H9 (cell line): ENCODE measurements around the gene LARGE1. TPM values are rescaled to one million over a fixed set of nuclear protein-coding genes. Genes with fewer than 3 reads are reported as not detected.

Experiments
- DNase-seq: peaks from one replicate; pipeline ENCODE4 v3.0.0-alpha.2; 2017
- H2AFZ ChIP-seq: one replicate; pipeline ENCODE4 v1.6.1; 2013; ENCODE audit warnings: mild to moderate bottlenecking, low read length, control low read depth, moderate library complexity
- H2AK5ac ChIP-seq: 2 replicates; pipeline ENCODE4 v1.6.1; 2013; ENCODE audit warnings: low read length, control low read depth, mixed read lengths; ENCODE audit not compliant: insufficient read length
- H2BK120ac ChIP-seq: one replicate; pipeline ENCODE4 v1.6.1; 2013; ENCODE audit warnings: low read depth, mild to moderate bottlenecking, low read length, control low read depth, inconsistent platforms; ENCODE audit not compliant: poor library complexity, severe bottlenecking
- H2BK12ac ChIP-seq: 2 replicates; pipeline ENCODE4 v1.6.1; 2013; ENCODE audit warnings: low read length, control low read depth, mixed read lengths, low read depth; ENCODE audit not compliant: insufficient read length
- H2BK15ac ChIP-seq: 2 replicates; pipeline ENCODE4 v1.6.1; 2013; ENCODE audit warnings: low read depth, low read length, control low read depth
- H2BK20ac ChIP-seq: one replicate; pipeline ENCODE4 v1.6.1; 2013; ENCODE audit warnings: low read depth, mild to moderate bottlenecking, low read length, control low read depth, inconsistent platforms; ENCODE audit not compliant: poor library complexity, severe bottlenecking
- H2BK5ac ChIP-seq: 2 replicates; pipeline ENCODE4 v1.6.1; 2013; ENCODE audit warnings: low read length, control low read depth, mixed read lengths; ENCODE audit not compliant: insufficient read length
- H3K14ac ChIP-seq: 2 replicates; pipeline ENCODE4 v1.6.1; 2013; ENCODE audit warnings: low read length, control low read depth; ENCODE audit not compliant: insufficient read depth
- H3K18ac ChIP-seq: 2 replicates; pipeline ENCODE4 v1.6.1; 2013; ENCODE audit warnings: low read depth, mild to moderate bottlenecking, mixed read lengths, low read length, control low read depth; ENCODE audit not compliant: insufficient read length
- H3K23ac ChIP-seq: 2 replicates; pipeline ENCODE4 v1.6.1; 2013; ENCODE audit warnings: low read length, control low read depth, mixed read lengths, low read depth; ENCODE audit not compliant: insufficient read length
- H3K23me2 ChIP-seq: 2 replicates; pipeline ENCODE4 v1.6.1; 2013; ENCODE audit warnings: low read depth, mild to moderate bottlenecking, mixed read lengths, low read length, control low read depth; ENCODE audit not compliant: insufficient read length, poor library complexity, severe bottlenecking
- H3K27ac ChIP-seq: 2 replicates; pipeline ENCODE4 v1.5.1; 2013; ENCODE audit warnings: low read length, control low read depth, mixed read lengths, low read depth; ENCODE audit not compliant: insufficient read length
- H3K27me3 ChIP-seq: 2 replicates; pipeline ENCODE4 v1.6.1; 2013; ENCODE audit warnings: low read length, control low read depth, inconsistent platforms; ENCODE audit not compliant: insufficient read depth
- H3K4ac ChIP-seq: 2 replicates; pipeline ENCODE4 v1.6.1; 2013; ENCODE audit warnings: low read depth, mild to moderate bottlenecking, control low read depth, inconsistent platforms, low read length, moderate library complexity
- H3K4me1 ChIP-seq: 2 replicates; pipeline ENCODE4 v1.6.1; 2013; ENCODE audit warnings: low read length, control low read depth, inconsistent platforms; ENCODE audit not compliant: insufficient read depth
- H3K4me2 ChIP-seq: 2 replicates; pipeline ENCODE4 v1.6.1; 2013; ENCODE audit warnings: low read length, control low read depth, mixed read lengths; ENCODE audit not compliant: insufficient read length, insufficient read depth
- H3K56ac ChIP-seq: 2 replicates; pipeline ENCODE4 v1.6.1; 2013; ENCODE audit warnings: low read depth, mild to moderate bottlenecking, mixed read lengths, low read length, control low read depth; ENCODE audit not compliant: insufficient read length
- H3K79me1 ChIP-seq: 2 replicates; pipeline ENCODE4 v1.6.1; 2013; ENCODE audit warnings: low read depth, mild to moderate bottlenecking, moderate library complexity, low read length, control low read depth, inconsistent platforms; ENCODE audit not compliant: insufficient read depth, poor library complexity, severe bottlenecking
- H3K79me2 ChIP-seq: 2 replicates; pipeline ENCODE4 v1.6.1; 2013; ENCODE audit warnings: low read length, control low read depth, inconsistent platforms; ENCODE audit not compliant: insufficient read depth
- H3K9ac ChIP-seq: 2 replicates; pipeline ENCODE4 v1.6.1; 2013; ENCODE audit warnings: low read length, control low read depth, mixed read lengths; ENCODE audit not compliant: insufficient read length; ENCODE audit errors: extremely low read depth
- H3K9me3 ChIP-seq: one replicate; pipeline ENCODE4 v1.6.1; 2013; ENCODE audit warnings: low read depth, low read length, inconsistent platforms; ENCODE audit not compliant: control insufficient read depth
- H3T11ph ChIP-seq: one replicate; pipeline ENCODE4 v1.6.1; 2013; ENCODE audit warnings: mild to moderate bottlenecking, low read length, control low read depth, inconsistent platforms
- H4K20me1 ChIP-seq: one replicate; pipeline ENCODE4 v1.6.1; 2013; ENCODE audit not compliant: control insufficient read depth, insufficient read length, insufficient read depth
- H4K5ac ChIP-seq: 2 replicates; pipeline ENCODE4 v1.6.1; 2013; ENCODE audit warnings: low read depth, mild to moderate bottlenecking, mixed read lengths, low read length, control low read depth; ENCODE audit not compliant: insufficient read length
- H4K8ac ChIP-seq: replicated peaks from 2 replicates; pipeline ENCODE4 v1.6.1; 2013; ENCODE audit warnings: low read length, control low read depth, mixed read lengths, low read depth; ENCODE audit not compliant: insufficient read length
- H4K91ac ChIP-seq: 2 replicates; pipeline ENCODE4 v1.6.1; 2013; ENCODE audit warnings: low read depth, mild to moderate bottlenecking, moderate library complexity, mixed read lengths, low read length, control low read depth; ENCODE audit not compliant: insufficient read length
- H3K27ac Mint-ChIP-seq, 3 experiments: 2 replicates in 2 of 3; 3 replicates in 1 of 3; pipeline ENCODE4 v1.8.0; 2020 to 2021; ENCODE audit warnings: mixed read lengths in 3 of 3, mild to moderate bottlenecking in 1 of 3, moderate library complexity in 1 of 3
- H3K27me3 Mint-ChIP-seq: 2 replicates; pipeline ENCODE4 v1.8.0; 2021; ENCODE audit warnings: low read depth, mild to moderate bottlenecking, moderate library complexity, mixed read lengths
- H3K36me3 Mint-ChIP-seq, 3 experiments: 2 replicates in 2 of 3; 3 replicates in 1 of 3; pipeline ENCODE4 v1.8.0; 2020 to 2021; ENCODE audit warnings: low read depth in 3 of 3, mixed read lengths in 3 of 3; ENCODE audit not compliant: insufficient read depth in 1 of 3
- H3K4me1 Mint-ChIP-seq, 2 experiments: 2 replicates each; pipeline ENCODE4 v1.8.0; 2020; ENCODE audit warnings: mixed read lengths in 2 of 2
- H3K4me3 Mint-ChIP-seq, 2 experiments: 2 replicates in 1 of 2; 3 replicates in 1 of 2; pipeline ENCODE4 v1.8.0; 2020 to 2021; ENCODE audit warnings: mild to moderate bottlenecking in 2 of 2, mixed read lengths in 2 of 2, moderate library complexity in 1 of 2
- H3K9me3 Mint-ChIP-seq, 2 experiments: 2 replicates in 1 of 2; 3 replicates in 1 of 2; pipeline ENCODE4 v1.8.0; 2020; ENCODE audit warnings: mild to moderate bottlenecking in 2 of 2, mixed read lengths in 2 of 2, moderate library complexity in 1 of 2
- CTCF ChIP-seq: fragments of 200-600 bp; sonication (generic); conservative IDR thresholded peaks from 3 replicates; pipeline ENCODE4 v1.8.0; 2021; ENCODE audit warnings: antibody characterized with exemption, mild to moderate bottlenecking
- WGBS: extraction: QIAGEN DNeasy Blood & Tissue Kit; methylation state at CpG from one replicate; pipeline ENCODE4 v1.1.7; 2013; ENCODE audit warnings: missing lambda C conversion rate, low lambda C conversion rate, mixed read lengths; ENCODE audit not compliant: insufficient read length; ENCODE audit errors: extremely low coverage; 5-methylcytosine and 5-hydroxymethylcytosine counted together
- total RNA-seq: library from RNA; stranded (reverse); gene quantifications from 2 replicates; pipeline ENCODE4 v1.2.1, GENCODE V29; 2021

Gene LARGE1
- total RNA-seq, 1 experiment from 2014 or later: 43.5 TPM

- no peak overlapping the region for H2BK12ac ChIP-seq
- H3K4me3 Mint-ChIP-seq: peak overlapping the region in 1 of 2 experiments; percentile 47; a peak in 2 of 5 replicates
- H3T11ph ChIP-seq: no peak overlapping the region
- no peak for TF ChIP-seq CTCF
- H3K79me1 ChIP-seq: peaks cover 8% of the 10 kb centered on the region
- no peak overlapping the region for H3K4ac ChIP-seq
- no peak overlapping the region for H4K8ac ChIP-seq
- H3K79me2 ChIP-seq: peaks cover 58% of the 10 kb centered on the region
- H4K20me1 ChIP-seq: no peaks in the 10 kb centered on the region
- no peaks in the 10 kb centered on the region for H3K27me3 ChIP-seq
- H4K5ac ChIP-seq: no peak overlapping the region
- no peak overlapping the region for H3K18ac ChIP-seq
- no peaks in the 10 kb centered on the region for H3K9me3 ChIP-seq
- H2BK5ac ChIP-seq: no peak overlapping the region
- H2BK120ac ChIP-seq: no peak overlapping the region
- H2AK5ac ChIP-seq: no peak overlapping the region
- H3K27ac ChIP-seq: peak overlapping the region; percentile 63
- H3K4me2 ChIP-seq: peak overlapping the region; percentile 2
- no peak for DNase-seq
- H3K4me1 Mint-ChIP-seq: peaks cover 93 to 98% of the 10 kb centered on the region in 2 experiments
- H3K14ac ChIP-seq: no peak overlapping the region
- no peak overlapping the region for H3K23ac ChIP-seq
- no peaks in the 10 kb centered on the region for H3K23me2 ChIP-seq
- no peaks in the 10 kb centered on the region for H3K27me3 Mint-ChIP-seq
- no peak overlapping the region for H2AFZ ChIP-seq
- no peak overlapping the region for H2BK20ac ChIP-seq
- no CpG with 5 or more reads among the region's 7 CpGs for WGBS
- H3K56ac ChIP-seq: no peak overlapping the region
- no peak overlapping the region for H2BK15ac ChIP-seq
- H4K91ac ChIP-seq: no peak overlapping the region
- H3K9me3 Mint-ChIP-seq: peaks cover 2 to 3% of the 10 kb centered on the region in 2 experiments; a peak in 3 of 5 replicates
- peak overlapping the region; percentile 96 to 97 (median 97) for H3K27ac Mint-ChIP-seq
- H3K9ac ChIP-seq: no peak overlapping the region
- peaks cover 48% of the 10 kb centered on the region for H3K4me1 ChIP-seq
- peaks cover 7 to 16% (median 14%) of the 10 kb centered on the region in 3 experiments; a peak in 5 of 7 replicates for H3K36me3 Mint-ChIP-seq
Observed at GRCh38 chr22:33898121-33898520, 22.2 kb downstream of the LARGE1 start.
